NCI-H187 treated with DMSO at 0.1 percent for 48 hours (cell line): Measurements from ENCODE around the gene GP1BA.

Experiments
- DNase-seq: peaks from one replicate; lab custom pipeline; 2025; lab: John Stamatoyannopoulos, UW

The GP1BA gene

GRCh38 chr17:4973256-4974114, 41.4 kb downstream of the GP1BA start:
- DNase-seq: no peak

- no peak for DNase-seq
Observed at GRCh38 chr17:4974115-4974670, 42.1 kb downstream of the GP1BA start.

- no peak for DNase-seq
Observed at GRCh38 chr17:4978726-4979125, 46.6 kb downstream of the GP1BA start.

GRCh38 chr17:4980644-4981216, 48.7 kb downstream of the GP1BA start:
- no peak for DNase-seq

- DNase-seq: no peak
Observed at GRCh38 chr17:4982305-4982704, 50.2 kb downstream of the GP1BA start.
